GM23338 (cell line): ENCODE results near the gene MARCHF7. TPM values are rescaled to one million over a fixed set of nuclear protein-coding genes. Genes with fewer than 3 reads are reported as not detected.

Source experiments
- EZH2 ChIP-seq: fragments of 200-600 bp; sonication (generic); IDR thresholded peaks from one replicate; pipeline ENCODE4 v1.8.0; 2017; ENCODE audit warnings: antibody characterized with exemption, mild to moderate bottlenecking, low read depth; ENCODE audit not compliant: unreplicated experiment
- EZH2phosphoT487 ChIP-seq: fragments of 200-600 bp; sonication (generic); IDR thresholded peaks from one replicate; pipeline ENCODE4 v1.8.1; 2018; ENCODE audit warnings: antibody characterized with exemption; ENCODE audit not compliant: unreplicated experiment
- JUNB ChIP-seq: IDR thresholded peaks from one replicate; pipeline ENCODE4 v1.6.1; 2016; ENCODE audit warnings: antibody characterized with exemption; ENCODE audit not compliant: unreplicated experiment
- STAT1 ChIP-seq: IDR thresholded peaks from one replicate; pipeline ENCODE4 v1.6.1; 2016; ENCODE audit warnings: antibody characterized with exemption; ENCODE audit not compliant: unreplicated experiment
- polyA plus RNA-seq: library from polyadenylated mRNA; unstranded; fragments of >200 nt; fragmentation: Nextera tagmentation; extraction: Ambion mirVana; gene quantifications from 2 replicates; pipeline ENCODE4 v1.2.1, GENCODE V29; 2016
- total RNA-seq: library from RNA; depleted of rRNA; stranded (reverse); fragments of >200 nt; shearing (Covaris generic); gene quantifications from 2 replicates; pipeline ENCODE4 v1.2.3, GENCODE V29; 2014; rRNA removed

MARCHF7 gene
- total and polyA plus RNA-seq, 2 experiments from 2014 or later: 101 to 142 TPM

DNA sequence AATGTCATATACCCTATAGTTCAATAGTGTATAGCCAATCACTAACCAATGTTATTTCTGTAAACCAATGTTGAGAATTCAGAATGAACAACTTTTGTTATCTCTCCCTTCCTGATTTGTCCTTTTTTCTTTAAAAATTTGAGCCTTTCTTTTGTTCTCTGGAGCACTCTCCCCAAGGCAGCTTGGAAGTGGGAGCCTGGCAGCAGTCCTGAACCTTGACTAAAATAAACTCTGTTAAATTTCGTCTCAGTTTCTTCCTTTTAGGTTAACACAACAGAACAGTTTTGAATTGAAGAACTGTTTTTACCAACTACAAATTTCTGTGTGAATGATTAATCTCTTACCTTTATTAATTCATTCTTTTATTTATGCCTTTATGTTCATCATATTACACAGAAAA, 49.8 kb downstream of the MARCHF7 start (continued):
- TF ChIP-seq EZH2phosphoT487: no peak
- no peak for TF ChIP-seq EZH2
- no peak for TF ChIP-seq STAT1
- TF ChIP-seq JUNB: no peak

Other genes starting within 250 kb of the MARCHF7 start
- gene BAZ2B, start 96.0 kb upstream of the MARCHF7 start, total RNA-seq: 51.7 and 52.2 TPM in 2 replicates
- gene BAZ2B, start 96.0 kb upstream of the MARCHF7 start, polyA plus RNA-seq: 36.6 and 62.9 TPM in 2 replicates
- 1.9 and 2.4 TPM in 2 replicates for gene CD302, start 85.7 kb downstream of the MARCHF7 start, total RNA-seq
- 1.4 and 1.6 TPM in 2 replicates for gene CD302, start 85.7 kb downstream of the MARCHF7 start, polyA plus RNA-seq
- gene LY75, start 192.2 kb downstream of the MARCHF7 start, total RNA-seq: 9.6 and 11.3 TPM in 2 replicates
- gene LY75, start 192.2 kb downstream of the MARCHF7 start, polyA plus RNA-seq: 2.8 and 2.9 TPM in 2 replicates